Hematopoietic multipotent progenitor cell treated with erythropoietin and hydrocortisone succinate and interleukin-3 and kit ligand, for 6 days (in vitro differentiated cells): ENCODE measurements around the gene PDZD4.
"Not testable (repeated sequence)": the region's sequence is repeated elsewhere in the genome, so short reads cannot be mapped to it uniquely, and the experiment has no call there.

Source experiments
- DNase-seq: peaks from one replicate; pipeline ENCODE4 v3.0.0-alpha.2; 2015

Gene PDZD4

GRCh38 chrX:153830640-153831428, 490 bp upstream of the PDZD4 start:
- no peak for DNase-seq

DNA sequence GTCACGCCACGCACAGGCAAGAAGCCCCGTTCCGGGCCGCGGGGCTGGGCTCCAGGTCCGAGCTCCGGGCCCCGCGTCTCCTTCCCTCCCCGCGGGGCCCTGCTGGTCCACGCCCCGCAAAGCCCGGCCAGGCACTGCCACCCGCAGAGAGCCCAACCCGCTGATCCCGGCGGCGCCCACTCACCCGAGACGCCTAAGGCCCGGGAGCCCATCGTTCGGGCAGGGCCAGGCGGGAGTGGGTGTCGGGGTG, 870 bp downstream of the PDZD4 start:
- no peak for DNase-seq

- no peak for DNase-seq
Observed at GRCh38 chrX:153828723-153829548, 1.4 kb downstream of the PDZD4 start.

- no peak for DNase-seq
Observed at GRCh38 chrX:153828308-153828707, 2.0 kb downstream of the PDZD4 start.

GRCh38 chrX:153827903-153828302, 2.4 kb downstream of the PDZD4 start:
- DNase-seq: no peak

DNA sequence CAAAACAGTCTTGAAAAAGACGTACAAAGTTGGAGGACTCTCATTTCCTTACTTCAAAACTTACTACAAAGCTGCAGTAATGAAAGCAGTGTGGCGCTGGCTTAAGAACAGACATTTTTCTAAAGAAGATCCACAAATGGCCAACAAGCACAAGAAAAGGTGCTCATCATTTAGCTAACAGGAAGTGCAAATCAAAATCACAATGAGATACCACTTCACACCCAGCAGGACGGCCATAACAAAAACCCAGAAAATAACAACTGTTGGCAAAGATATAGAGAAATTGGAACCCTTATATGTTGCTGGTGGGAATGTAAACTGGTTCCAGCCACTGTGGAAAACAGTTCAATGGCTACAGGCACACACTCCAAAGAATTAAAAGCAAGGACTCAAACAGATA, 3.3 kb downstream of the PDZD4 start:
- no peak for DNase-seq

DNA sequence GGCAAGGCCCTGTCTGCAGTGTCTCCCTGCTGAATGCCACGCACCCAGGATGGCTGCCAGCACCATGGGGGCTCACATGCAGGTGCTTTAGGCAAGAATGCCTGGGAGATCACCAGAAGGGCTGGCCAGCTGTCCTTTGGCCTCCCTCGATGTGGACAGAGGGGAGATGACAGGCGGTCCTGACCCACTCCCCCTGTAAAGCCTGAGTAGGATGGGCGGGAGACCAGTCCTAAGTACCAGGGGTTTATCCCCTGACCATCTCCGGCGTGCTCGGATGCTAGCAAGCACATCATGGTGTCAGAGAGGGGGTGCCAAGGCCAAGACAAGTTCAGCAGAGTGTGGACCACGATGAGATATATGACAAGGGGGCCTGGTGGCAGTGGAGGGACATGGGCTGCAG, 5.3 kb downstream of the PDZD4 start:
- no peak for DNase-seq

GRCh38 chrX:153824348-153824747, 6.0 kb downstream of the PDZD4 start:
- DNase-seq: no peak

DNA sequence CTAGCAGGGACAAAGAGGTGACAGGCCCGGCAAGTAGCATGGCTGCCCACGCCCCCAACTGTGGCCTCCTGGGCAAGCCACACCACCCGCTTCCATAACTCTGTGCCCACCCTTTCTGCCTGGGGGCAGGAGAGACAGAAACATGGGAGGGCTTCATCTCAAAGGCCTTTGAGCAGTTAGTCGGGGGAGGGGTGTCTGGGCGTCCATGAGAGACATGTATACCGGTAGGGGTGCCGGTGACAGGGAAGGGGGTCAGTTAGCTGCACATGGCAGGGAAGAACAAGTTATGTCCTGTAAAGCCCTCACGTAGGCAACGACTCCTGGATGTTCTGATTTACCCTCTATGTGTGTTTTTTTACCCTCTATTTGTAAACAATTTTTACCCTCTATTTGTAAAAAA, 9.3 kb downstream of the PDZD4 start:
- DNase-seq: no peak

DNA sequence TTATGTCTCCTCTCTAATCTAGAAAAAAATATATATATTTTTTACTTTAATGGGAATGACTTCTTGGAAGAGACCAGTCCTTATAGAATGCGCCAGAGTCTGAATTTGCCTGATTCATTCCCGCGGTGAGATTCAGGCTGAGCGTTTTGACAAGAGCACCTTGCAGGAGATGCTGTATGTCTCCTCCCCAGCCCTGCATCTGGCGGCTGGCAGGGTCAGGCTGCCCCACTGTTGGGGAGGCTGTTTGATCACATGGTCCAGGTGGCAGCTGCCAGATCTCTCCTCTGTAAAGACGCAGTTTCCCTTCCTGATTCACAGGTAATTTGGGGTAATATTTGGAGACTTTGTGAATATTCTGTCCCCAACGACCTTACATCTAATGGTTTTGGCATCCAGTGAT, 9.7 kb downstream of the PDZD4 start:
- no peak for DNase-seq

GRCh38 chrX:153819384-153820040, 10.8 kb downstream of the PDZD4 start:
- no peak for DNase-seq

DNA sequence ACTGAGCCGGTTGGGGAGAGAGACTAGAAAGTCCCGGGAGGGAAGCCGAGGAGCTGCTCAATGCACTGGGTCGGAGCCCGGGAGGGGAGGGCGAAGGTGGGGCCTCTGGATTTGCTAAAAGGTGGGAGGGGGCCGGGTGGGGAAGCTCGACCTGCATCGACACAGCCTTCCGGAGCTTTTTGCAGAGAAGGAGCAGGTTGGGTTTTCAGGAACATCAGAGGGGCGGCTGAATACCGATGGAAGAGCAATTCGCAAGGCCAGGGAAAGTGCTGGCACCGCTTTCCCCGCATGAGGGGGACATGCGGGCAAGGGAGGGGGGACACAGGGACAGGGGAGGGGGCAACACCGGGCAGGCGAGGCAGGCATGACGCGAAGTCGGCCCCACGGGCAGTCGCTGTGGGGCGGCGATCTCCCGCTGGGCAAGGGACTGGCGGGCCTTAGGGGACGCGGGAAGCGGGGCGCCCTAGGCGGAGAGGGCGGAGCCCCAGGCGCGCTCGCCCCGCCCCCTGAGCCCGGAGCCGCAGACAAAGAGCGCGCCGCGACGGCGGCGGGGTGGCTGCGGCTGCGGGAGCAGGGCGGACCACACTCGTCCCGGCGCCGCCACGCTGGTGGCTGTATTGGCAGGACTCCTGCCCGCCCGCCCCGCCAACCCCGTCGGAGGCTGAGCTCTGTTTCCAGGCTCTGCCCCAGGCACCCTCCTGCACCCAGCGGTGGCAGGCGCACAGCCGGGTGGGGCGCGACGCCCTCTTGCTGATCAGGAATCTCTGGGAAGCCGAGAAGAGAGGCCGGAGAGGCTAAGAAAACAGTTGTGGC, 11.6 kb downstream of the PDZD4 start:
- DNase-seq: peak; percentile 44

DNA sequence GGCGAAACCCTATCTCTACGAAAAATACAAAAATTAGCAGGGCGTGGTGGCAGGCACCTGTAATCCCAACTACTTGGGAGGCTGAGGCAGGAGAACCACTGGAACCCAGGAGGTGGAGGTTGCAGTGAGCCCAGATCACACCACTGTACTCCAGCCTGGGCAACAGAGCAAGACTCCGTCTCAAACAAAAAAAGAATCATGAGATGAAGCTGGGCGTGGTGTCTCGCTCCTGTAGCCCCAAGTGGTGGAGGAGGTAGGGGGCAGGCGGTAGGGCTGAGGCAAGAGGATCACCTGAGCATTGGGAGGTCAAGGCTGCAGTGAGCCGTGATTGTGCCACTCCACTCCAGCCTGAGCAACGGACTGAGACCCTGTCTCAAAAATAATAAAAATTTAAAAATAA, 12.3 kb downstream of the PDZD4 start:
- DNase-seq: not testable (repeated sequence)

- DNase-seq: peak; percentile 71
Observed at GRCh38 chrX:153816831-153817690, 13.3 kb downstream of the PDZD4 start.

- peak; percentile 9 for DNase-seq
Observed at GRCh38 chrX:153814591-153815315, 15.6 kb downstream of the PDZD4 start.

- DNase-seq: no peak
Observed at GRCh38 chrX:153813161-153813560, 17.2 kb downstream of the PDZD4 start.

- no peak for DNase-seq
Observed at GRCh38 chrX:153812220-153812619, 18.1 kb downstream of the PDZD4 start.

DNA sequence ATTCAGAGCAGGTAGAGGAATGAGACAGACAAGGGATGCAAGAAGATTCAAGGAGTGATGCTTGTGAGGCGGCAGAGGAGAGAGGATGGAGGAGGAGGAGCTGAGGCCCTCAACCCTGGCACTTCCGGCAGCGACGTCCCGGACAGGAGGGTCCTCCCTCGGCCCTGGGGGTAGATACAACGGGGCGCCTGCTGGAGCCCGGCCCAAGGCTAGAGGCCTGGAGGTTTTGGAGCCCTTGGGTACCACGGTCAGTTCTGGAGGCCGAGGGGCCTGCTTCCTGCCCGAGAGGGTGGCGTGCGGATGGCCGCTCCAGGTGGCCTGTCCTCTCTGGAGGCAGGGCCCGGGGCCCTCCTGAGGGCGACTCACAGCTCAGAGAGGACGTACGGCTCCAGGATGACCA, 22.4 kb downstream of the PDZD4 start:
- DNase-seq: no peak

- no peak for DNase-seq
Observed at GRCh38 chrX:153806999-153807575, 23.3 kb downstream of the PDZD4 start.

GRCh38 chrX:153805436-153805835, 24.9 kb downstream of the PDZD4 start:
- no peak for DNase-seq

DNA sequence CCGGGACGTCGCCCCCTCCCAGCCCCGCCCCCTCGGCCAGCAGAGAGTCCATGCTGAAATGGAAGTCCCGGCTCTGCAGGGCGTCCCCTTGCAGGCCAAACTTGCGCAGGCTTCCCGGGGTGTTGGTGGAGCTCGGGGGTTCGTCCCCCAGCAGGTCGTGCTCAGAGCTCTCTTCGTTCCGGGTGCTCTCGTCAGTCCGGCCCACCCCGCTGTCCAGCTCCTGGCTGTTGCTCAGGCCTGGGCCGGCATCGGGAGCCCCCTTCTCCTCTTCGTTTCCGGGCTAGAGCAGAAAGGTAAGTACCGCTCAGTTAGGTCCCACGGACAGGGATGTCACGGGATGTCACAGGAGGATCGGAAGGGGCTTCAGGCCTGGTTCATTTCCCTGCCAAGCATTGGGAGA, 25.7 kb downstream of the PDZD4 start:
- DNase-seq: no peak
